Ascending aorta (tissue), 2 donors: Measurements from ENCODE around the gene MAGEA3. TPM values are rescaled to one million over a fixed set of nuclear protein-coding genes. Genes with fewer than 3 reads are reported as not detected.

Experiments used
- DNase-seq, 2 donors: peaks; one replicate each; pipeline ENCODE4 v3.0.0-alpha.2; 2019; ENCODE audit warnings: low spot score in 2 of 2
- H3K27ac ChIP-seq, 2 donors: fragments of 200-600 bp; sonication (generic); one replicate each; pipeline ENCODE4 v1.5.1; 2016 to 2017; ENCODE audit warnings: mild to moderate bottlenecking in 1 of 2
- H3K27me3 ChIP-seq: fragments of 200-600 bp; sonication (generic); one replicate; pipeline ENCODE4 v1.5.1; 2017
- H3K36me3 ChIP-seq, 2 donors: fragments of 200-600 bp; sonication (generic); one replicate each; pipeline ENCODE4 v1.5.1; 2016
- H3K4me1 ChIP-seq, 2 donors: fragments of 200-600 bp; sonication (generic); one replicate each; pipeline ENCODE4 v1.5.1; 2016 to 2017; ENCODE audit warnings: mild to moderate bottlenecking in 1 of 2
- H3K4me3 ChIP-seq, 2 donors: fragments of 200-600 bp; sonication (generic); one replicate each; pipeline ENCODE4 v1.5.1; 2016 to 2017; ENCODE audit warnings: mild to moderate bottlenecking in 1 of 2
- H3K9me3 ChIP-seq, 2 donors: fragments of 200-600 bp; sonication (generic); one replicate each; pipeline ENCODE4 v1.5.1; 2016
- CTCF ChIP-seq, 3 experiments: fragments of 200-600 bp in 2 of 3; fragments of 450-650 bp in 1 of 3; sonication (generic) in 2 of 3; IDR thresholded peaks; one replicate each; pipeline ENCODE4 v1.5.1; 2016 to 2019; ENCODE audit warnings: antibody characterized with exemption in 3 of 3, mild to moderate bottlenecking in 1 of 3, moderate library complexity in 1 of 3
- intact Hi-C: fragments of 100-400 bp; cut with DNase I; formaldehyde crosslinking; loops from one replicate; pipeline ENCODE4 v1.15.1; 2023
- total RNA-seq: library from RNA; depleted of rRNA; stranded (reverse); fragments of >200 nt; gene quantifications from one replicate; pipeline ENCODE4 v1.1.0, GENCODE V29; 2016

Gene MAGEA3
- total RNA-seq, 1 donor from 2014 or later: not detected

DNA sequence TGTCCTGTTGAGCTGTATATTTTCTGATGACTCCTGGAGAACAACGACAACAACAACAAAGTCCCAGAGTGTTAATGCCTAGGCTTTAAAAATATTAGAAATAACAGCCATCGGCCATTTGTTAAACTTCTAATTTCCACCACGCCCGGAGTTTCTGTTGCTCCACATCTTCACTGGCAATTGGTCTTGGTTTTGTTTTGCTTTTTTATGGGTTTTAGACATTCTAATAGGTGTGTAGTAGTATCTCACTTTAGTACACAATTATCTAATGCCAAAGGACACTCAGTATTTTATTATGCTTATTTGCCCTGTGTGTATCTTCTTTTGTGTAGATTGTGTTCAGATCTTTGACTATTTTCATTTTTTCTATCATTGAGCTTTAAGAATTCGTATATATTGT lies 40.0 kb downstream of the MAGEA3 start:
- no peaks in the 10 kb centered on the region for H3K4me1 ChIP-seq
- H3K9me3 ChIP-seq: no peaks in the 10 kb centered on the region
- DNase-seq: no peak
- no peaks in the 10 kb centered on the region for H3K27me3 ChIP-seq
- no peak for TF ChIP-seq CTCF (IDR thresholded peaks at IDR 0.05)
- no peaks in the 10 kb centered on the region for H3K36me3 ChIP-seq
- H3K27ac ChIP-seq: no peak overlapping the region
- H3K4me3 ChIP-seq: no peak overlapping the region
- intact Hi-C loops: no loop called here

Other genes starting within 250 kb of the MAGEA3 start
- not detected for gene GABRA3, start 247.5 kb upstream of the MAGEA3 start, total RNA-seq
- gene GABRQ, start 60.9 kb upstream of the MAGEA3 start, total RNA-seq: not detected
- gene CSAG2, start 10.5 kb downstream of the MAGEA3 start, total RNA-seq: not detected
- not detected for gene MAGEA2B, start 15.8 kb downstream of the MAGEA3 start, total RNA-seq
- not detected for gene CSAG1, start 34.9 kb downstream of the MAGEA3 start, total RNA-seq
- gene MAGEA12, start 35.0 kb downstream of the MAGEA3 start, total RNA-seq: not detected
- gene MAGEA2, start 55.0 kb downstream of the MAGEA3 start, total RNA-seq: not detected
- gene CSAG3, start 60.4 kb downstream of the MAGEA3 start, total RNA-seq: not detected
- gene MAGEA6, start 70.9 kb downstream of the MAGEA3 start, total RNA-seq: not detected
- gene CETN2, start 132.0 kb downstream of the MAGEA3 start, total RNA-seq: 7.8 TPM
- 8.8 TPM for gene NSDHL, start 132.3 kb downstream of the MAGEA3 start, total RNA-seq
- gene ZNF185, start 199.3 kb downstream of the MAGEA3 start, total RNA-seq: not detected